Measurements from ENCODE around the gene IKZF3.

IKZF3 gene

GRCh38 chr17:39775031-39775430, 89.1 kb downstream of the IKZF3 start:
- H3K9me3 ChIP-seq (ENCODE audit: control insufficient read depth, insufficient read depth, low read depth, low read length) = no peaks in the 10 kb centered on the region
- peaks cover 18% of the 10 kb centered on the region for H3K4me1 ChIP-seq (ENCODE audit: control insufficient read depth, insufficient read depth, low read length)
- no peaks in the 10 kb centered on the region for H3K36me3 ChIP-seq (ENCODE audit: control insufficient read depth in 2 of 2, insufficient read depth in 1 of 2, low read length in 2 of 2)
- CTCF ChIA-PET = interaction anchor here (0.6 to 0.7 kb wide), 5 partner anchors 121 to 853 kb away, joined by 3 to 7 read pairs (median 4); no protein-coding TSS in a partner anchor
- no peak overlapping the region for H3K4me3 ChIP-seq (ENCODE audit: low read depth, low read length)
- TF ChIP-seq KLF7 (tag by site-specific recombination; IDR thresholded peaks at IDR 0.05; ENCODE audit: borderline replicate concordance) (no peak), GLIS2 (tag by site-specific recombination; IDR thresholded peaks at IDR 0.05) (no peak), ZNF560 (tag by site-specific recombination; IDR thresholded peaks at IDR 0.05; ENCODE audit: borderline replicate concordance) (no peak), ZNF398 (tag by site-specific recombination; IDR thresholded peaks at IDR 0.05) (no peak), ZNF777 (tag by site-specific recombination; IDR thresholded peaks at IDR 0.05; ENCODE audit: borderline replicate concordance) (no peak), ZNF768 (tag by site-specific recombination; IDR thresholded peaks at IDR 0.05) (no peak)
- POLR2A ChIA-PET = interaction anchor here (0.6 to 0.7 kb wide), 2 partner anchors 11 to 178 kb away, joined by 3 read pairs; no protein-coding TSS in a partner anchor
- H3K27ac ChIP-seq (ENCODE audit: extremely low read depth, low read depth, low read length) = no peak overlapping the region

GRCh38 chr17:39774047-39774446, 90.1 kb downstream of the IKZF3 start:
- CTCF ChIA-PET = no interaction called here
- no peak overlapping the region for H3K27ac ChIP-seq (ENCODE audit: extremely low read depth, low read depth, low read length)
- no peaks in the 10 kb centered on the region for H3K36me3 ChIP-seq (ENCODE audit: control insufficient read depth in 2 of 2, insufficient read depth in 1 of 2, low read length in 2 of 2)
- no peak overlapping the region for H3K4me3 ChIP-seq (ENCODE audit: low read depth, low read length)
- no peaks in the 10 kb centered on the region for H3K9me3 ChIP-seq (ENCODE audit: control insufficient read depth, insufficient read depth, low read depth, low read length)
- no peak for TF ChIP-seq ZBTB6 (tag by site-specific recombination; IDR thresholded peaks at IDR 0.05)
- TF ChIP-seq ZNF23 (tag by site-specific recombination; IDR thresholded peaks at IDR 0.05; ENCODE audit: borderline replicate concordance) = no peak
- TF ChIP-seq HIC1 (tag by site-specific recombination; IDR thresholded peaks at IDR 0.05) = no peak
- TF ChIP-seq ZNF501 (tag by site-specific recombination; IDR thresholded peaks at IDR 0.05) = no peak
- no peak for TF ChIP-seq ZNF292 (tag by site-specific recombination; IDR thresholded peaks at IDR 0.05; ENCODE audit: borderline replicate concordance, low read depth)
- TF ChIP-seq SCRT1 (tag by site-specific recombination; IDR thresholded peaks at IDR 0.05; ENCODE audit: borderline replicate concordance) = no peak
- TF ChIP-seq ZNF398 (tag by site-specific recombination; IDR thresholded peaks at IDR 0.05) = no peak
- TF ChIP-seq ZNF530 (tag by site-specific recombination; IDR thresholded peaks at IDR 0.05; ENCODE audit: low read depth) = no peak
- no peak for TF ChIP-seq ZNF174 (tag by site-specific recombination; IDR thresholded peaks at IDR 0.05)
- peaks cover 25% of the 10 kb centered on the region for H3K4me1 ChIP-seq (ENCODE audit: control insufficient read depth, insufficient read depth, low read length)
- POLR2A ChIA-PET = no interaction called here
